Esophagus squamous epithelium (tissue), 4 donors: ENCODE data around the gene RBBP4.

Source experiments
- CTCF ChIP-seq, 6 experiments: fragments of 450-650 bp in 4 of 6; fragments of 200-600 bp in 2 of 6; sonication (generic) in 2 of 6; IDR thresholded peaks; one replicate each; pipeline ENCODE4 v1.5.1; 2016 to 2019; ENCODE audit warnings: antibody characterized with exemption in 6 of 6, mild to moderate bottlenecking in 4 of 6, moderate library complexity in 4 of 6
- POLR2A ChIP-seq, 4 donors: fragments of 450-650 bp; IDR thresholded peaks; one replicate each; pipeline ENCODE4 v1.6.1; 2017; ENCODE audit warnings: antibody characterized with exemption in 4 of 4, mild to moderate bottlenecking in 4 of 4, moderate library complexity in 3 of 4

GRCh38 chr1:32686387-32686786 lies 35.4 kb downstream of the RBBP4 start:
- TF ChIP-seq CTCF (IDR thresholded peaks at IDR 0.05) (no peak), POLR2A (IDR thresholded peaks at IDR 0.05) (no peak)
